Measurements from ENCODE around the gene TNIK. TPM values are rescaled to one million over a fixed set of nuclear protein-coding genes. Genes with fewer than 3 reads are reported as not detected.

The TNIK gene
- polyA plus RNA-seq, 1 of the 3 experiments (the other 2 are of a cell fraction) = 19.4 TPM

DNA sequence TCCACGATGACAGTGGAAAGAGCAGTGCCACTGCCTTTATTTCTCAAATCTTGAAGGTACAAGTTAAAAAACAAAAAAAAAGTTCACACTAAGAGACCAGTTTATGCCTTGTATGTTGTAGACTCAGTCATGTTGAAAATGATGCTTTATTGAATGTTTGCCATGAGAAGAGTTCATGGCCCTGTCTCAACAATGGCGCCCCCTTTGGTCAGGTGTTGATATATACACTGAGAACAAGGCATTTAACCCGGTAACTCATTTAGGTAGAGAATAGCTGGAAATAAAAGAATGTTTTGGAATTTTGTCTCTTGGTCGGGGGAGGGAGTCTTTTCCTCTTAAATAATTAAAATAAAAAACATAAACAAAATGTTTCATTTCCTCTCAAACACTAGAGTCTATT is 288.1 kb downstream of the TNIK start:
- no peak overlapping the region for H3K9ac ChIP-seq
- H3K9me2 ChIP-seq = no peaks in the 10 kb centered on the region
- no peak overlapping the region for H3K27ac ChIP-seq (ENCODE audit: low read depth in 2 of 2, low read length in 1 of 2)
- H3K9me3 ChIP-seq = no peaks in the 10 kb centered on the region
- no peak overlapping the region for H2AFZ ChIP-seq (ENCODE audit: low read depth)
- ChIA-PET CTCF (interaction anchor here (0.9 to 1.4 kb wide), 2 partner anchors 289 to 395 kb away, joined by 3 read pairs; no protein-coding TSS in a partner anchor), POLR2A (no interaction called here)
- TF ChIP-seq, protein P1, sequence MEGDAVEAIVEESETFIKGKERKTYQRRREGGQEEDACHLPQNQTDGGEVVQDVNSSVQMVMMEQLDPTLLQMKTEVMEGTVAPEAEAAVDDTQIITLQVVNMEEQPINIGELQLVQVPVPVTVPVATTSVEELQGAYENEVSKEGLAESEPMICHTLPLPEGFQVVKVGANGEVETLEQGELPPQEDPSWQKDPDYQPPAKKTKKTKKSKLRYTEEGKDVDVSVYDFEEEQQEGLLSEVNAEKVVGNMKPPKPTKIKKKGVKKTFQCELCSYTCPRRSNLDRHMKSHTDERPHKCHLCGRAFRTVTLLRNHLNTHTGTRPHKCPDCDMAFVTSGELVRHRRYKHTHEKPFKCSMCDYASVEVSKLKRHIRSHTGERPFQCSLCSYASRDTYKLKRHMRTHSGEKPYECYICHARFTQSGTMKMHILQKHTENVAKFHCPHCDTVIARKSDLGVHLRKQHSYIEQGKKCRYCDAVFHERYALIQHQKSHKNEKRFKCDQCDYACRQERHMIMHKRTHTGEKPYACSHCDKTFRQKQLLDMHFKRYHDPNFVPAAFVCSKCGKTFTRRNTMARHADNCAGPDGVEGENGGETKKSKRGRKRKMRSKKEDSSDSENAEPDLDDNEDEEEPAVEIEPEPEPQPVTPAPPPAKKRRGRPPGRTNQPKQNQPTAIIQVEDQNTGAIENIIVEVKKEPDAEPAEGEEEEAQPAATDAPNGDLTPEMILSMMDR (IDR thresholded peaks at IDR 0.05) = peak; percentile 51
- no peak for TF ChIP-seq YY1 (IDR thresholded peaks at IDR 0.05; ENCODE audit: low read depth)
- H4K20me1 ChIP-seq (ENCODE audit: insufficient read depth) = no peaks in the 10 kb centered on the region
- 86% methylated on average over 4 of the region's 4 CpGs for WGBS (ENCODE audit: low lambda C conversion rate)
- H3K36me3 ChIP-seq (replicated peaks in 1 of 2; ENCODE audit: control insufficient read depth in 1 of 2, insufficient read depth in 2 of 2, low read length in 1 of 2) = peaks cover 16 to 23% of the 10 kb centered on the region in 2 experiments
- H3K27me3 ChIP-seq (ENCODE audit: insufficient read depth) = no peaks in the 10 kb centered on the region
- H3K4me2 ChIP-seq = no peak overlapping the region
- no peaks in the 10 kb centered on the region for H3K79me2 ChIP-seq (ENCODE audit: insufficient read depth)
- H3F3A ChIP-seq (replicated peaks; ENCODE audit: insufficient read depth) = peaks cover 3% of the 10 kb centered on the region
- no peak overlapping the region for H3K4me3 ChIP-seq (ENCODE audit: low read depth in 2 of 2, low read length in 1 of 2)
- H3K4me1 ChIP-seq (ENCODE audit: control insufficient read depth in 1 of 2, insufficient read depth in 2 of 2, low read depth in 1 of 2, low read length in 1 of 2) = peaks cover 0 to under 1% of the 10 kb centered on the region in 2 experiments; a peak in 2 of 4 replicates
- DNase-seq = no peak

GRCh38 chr3:171169866-171170265 is 290.3 kb downstream of the TNIK start:
- no peaks in the 10 kb centered on the region for H3K27me3 ChIP-seq (ENCODE audit: insufficient read depth)
- POLR2A ChIA-PET = no interaction called here
- WGBS (ENCODE audit: low lambda C conversion rate) = 97% methylated on average over 1 of the region's 1 CpG
- TF ChIP-seq PBX3 (IDR thresholded peaks at IDR 0.05) = no peak
- TF ChIP-seq, protein P1 (IDR thresholded peaks at IDR 0.05) = no peak
- TF ChIP-seq IRF3 (IDR thresholded peaks at IDR 0.05; ENCODE audit: low read depth, low read length) = no peak
- no peak for TF ChIP-seq MAX (IDR thresholded peaks at IDR 0.05; ENCODE audit: low read depth)
- TF ChIP-seq JUND (IDR thresholded peaks at IDR 0.05) = no peak
- no peak for TF ChIP-seq FOXM1 (IDR thresholded peaks at IDR 0.05; ENCODE audit: low read depth)
- no peak for TF ChIP-seq RFX5 (IDR thresholded peaks at IDR 0.05; ENCODE audit: low read length)
- no peak for TF ChIP-seq MXI1 (IDR thresholded peaks at IDR 0.05; ENCODE audit: low read depth, low read length)
- TF ChIP-seq, protein P2, sequence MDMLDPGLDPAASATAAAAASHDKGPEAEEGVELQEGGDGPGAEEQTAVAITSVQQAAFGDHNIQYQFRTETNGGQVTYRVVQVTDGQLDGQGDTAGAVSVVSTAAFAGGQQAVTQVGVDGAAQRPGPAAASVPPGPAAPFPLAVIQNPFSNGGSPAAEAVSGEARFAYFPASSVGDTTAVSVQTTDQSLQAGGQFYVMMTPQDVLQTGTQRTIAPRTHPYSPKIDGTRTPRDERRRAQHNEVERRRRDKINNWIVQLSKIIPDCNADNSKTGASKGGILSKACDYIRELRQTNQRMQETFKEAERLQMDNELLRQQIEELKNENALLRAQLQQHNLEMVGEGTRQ (IDR thresholded peaks at IDR 0.05; ENCODE audit: borderline replicate concordance, low read depth, low read length) = no peak
- TF ChIP-seq, protein P3, sequence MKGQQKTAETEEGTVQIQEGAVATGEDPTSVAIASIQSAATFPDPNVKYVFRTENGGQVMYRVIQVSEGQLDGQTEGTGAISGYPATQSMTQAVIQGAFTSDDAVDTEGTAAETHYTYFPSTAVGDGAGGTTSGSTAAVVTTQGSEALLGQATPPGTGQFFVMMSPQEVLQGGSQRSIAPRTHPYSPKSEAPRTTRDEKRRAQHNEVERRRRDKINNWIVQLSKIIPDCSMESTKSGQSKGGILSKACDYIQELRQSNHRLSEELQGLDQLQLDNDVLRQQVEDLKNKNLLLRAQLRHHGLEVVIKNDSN (IDR thresholded peaks at IDR 0.05; ENCODE audit: borderline replicate concordance, low read depth) = no peak
- TF ChIP-seq TEAD4 (IDR thresholded peaks at IDR 0.05; ENCODE audit: borderline replicate concordance, insufficient read depth) = no peak
- TF ChIP-seq RAD21 (IDR thresholded peaks at IDR 0.05; ENCODE audit: low read length) = no peak
- TF ChIP-seq REST (IDR thresholded peaks at IDR 0.05; ENCODE audit: low read depth, low read length) = no peak

More at GRCh38 chr3:171169866-171170265, 290.3 kb downstream of the TNIK start:
- H3K4me3 ChIP-seq (ENCODE audit: low read depth in 2 of 2, low read length in 1 of 2) = no peak overlapping the region
- H2AFZ ChIP-seq (ENCODE audit: low read depth) = no peak overlapping the region
- H3K27ac ChIP-seq (ENCODE audit: low read depth in 2 of 2, low read length in 1 of 2) = no peak overlapping the region
- no peaks in the 10 kb centered on the region for H3K79me2 ChIP-seq (ENCODE audit: insufficient read depth)
- DNase-seq = no peak
- no peaks in the 10 kb centered on the region; a peak in 2 of 4 replicates for H3K4me1 ChIP-seq (ENCODE audit: control insufficient read depth in 1 of 2, insufficient read depth in 2 of 2, low read depth in 1 of 2, low read length in 1 of 2)
- peaks cover 15 to 19% of the 10 kb centered on the region in 2 experiments for H3K36me3 ChIP-seq (replicated peaks in 1 of 2; ENCODE audit: control insufficient read depth in 1 of 2, insufficient read depth in 2 of 2, low read length in 1 of 2)
- H4K20me1 ChIP-seq (ENCODE audit: insufficient read depth) = no peaks in the 10 kb centered on the region
- no peaks in the 10 kb centered on the region for H3K9me2 ChIP-seq
- no peak overlapping the region for H3K4me2 ChIP-seq
- no peaks in the 10 kb centered on the region for H3K9me3 ChIP-seq
- CTCF ChIA-PET = interaction anchor here (1.2 to 1.5 kb wide), 2 partner anchors 17 to 397 kb away, joined by 3 read pairs; no protein-coding TSS in a partner anchor
- H3F3A ChIP-seq (replicated peaks; ENCODE audit: insufficient read depth) = no peaks in the 10 kb centered on the region
- H3K9ac ChIP-seq = no peak overlapping the region
